PC-9 (cell line): ENCODE results near the gene TMEM231.

Experiments used
- CTCF ChIP-seq: fragments of 200-600 bp; sonication (generic); conservative IDR thresholded peaks from 2 replicates; pipeline ENCODE4 v1.6.1; 2017; ENCODE audit warnings: mixed run types, antibody characterized with exemption, mild to moderate bottlenecking, moderate library complexity
- EZH2 ChIP-seq: fragments of 200-600 bp; sonication (generic); IDR thresholded peaks from 2 replicates; pipeline ENCODE4 v1.8.0; 2017; ENCODE audit warnings: antibody characterized with exemption, low read depth

DNA sequence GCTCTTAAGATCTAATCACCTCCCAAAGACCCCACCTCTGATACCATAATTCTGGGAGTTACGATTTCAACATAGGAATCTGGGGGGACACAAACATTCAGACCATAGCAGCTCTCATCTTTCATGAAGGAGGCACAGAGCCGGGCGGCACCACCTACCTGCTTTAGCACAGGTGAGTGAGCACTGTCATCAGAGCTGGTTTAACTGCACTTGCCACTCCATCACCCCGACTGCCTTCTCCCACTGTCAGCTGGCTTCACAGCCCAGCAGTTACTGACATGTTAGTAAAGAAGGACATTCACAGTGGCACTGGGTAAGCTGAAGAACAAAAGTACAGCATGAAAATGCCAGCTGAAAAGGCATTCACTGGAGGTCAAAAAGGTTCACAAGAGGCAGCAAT is 32.7 kb upstream of the TMEM231 start:
- no peak for TF ChIP-seq CTCF
- no peak for TF ChIP-seq EZH2
